Urinary bladder (tissue), 4 donors: Measurements from ENCODE around the gene PMM1. TPM values are rescaled to one million over a fixed set of nuclear protein-coding genes. Genes with fewer than 3 reads are reported as not detected.

ENCODE experiments used
- DNase-seq: peaks from one replicate; pipeline ENCODE4 v3.0.0-alpha.2; 2015; ENCODE audit errors: extremely low spot score
- H3K27ac ChIP-seq: one replicate; pipeline ENCODE4 v1.5.1; 2013; ENCODE audit warnings: low read depth, mild to moderate bottlenecking, moderate library complexity
- H3K36me3 ChIP-seq: one replicate; pipeline ENCODE4 v1.6.1; 2013; ENCODE audit warnings: mild to moderate bottlenecking, moderate library complexity; ENCODE audit not compliant: insufficient read depth
- H3K4me1 ChIP-seq: one replicate; pipeline ENCODE4 v1.6.1; 2013; ENCODE audit warnings: mild to moderate bottlenecking, moderate library complexity; ENCODE audit not compliant: insufficient read depth
- H3K4me3 ChIP-seq: one replicate; pipeline ENCODE4 v1.5.1; 2013; ENCODE audit warnings: low read depth, low read length
- WGBS: extraction: QIAGEN DNeasy Blood & Tissue Kit; methylation state at CpG from one replicate; pipeline ENCODE4 v1.1.7; 2013; 5-methylcytosine and 5-hydroxymethylcytosine counted together
- polyA plus RNA-seq: library from polyadenylated mRNA; stranded (reverse); fragments of 200-250 nt; gene quantifications from one replicate; pipeline ENCODE4 v1.2.3, GENCODE V29; 2013
- total RNA-seq: library from RNA; depleted of rRNA; stranded (reverse); fragments of >200 nt; gene quantifications from one replicate; pipeline ENCODE4 v1.2.3, GENCODE V29; 2014
- donor health status: healthy with polysubstance abuse.
- donor health status: healthy.

The PMM1 gene
- total and polyA plus RNA-seq, 2 donors = 8.8 to 63.2 TPM

- Histone ChIP-seq H3K4me1 (no peaks in the 10 kb centered on the region), H3K27ac (no peak overlapping the region), H3K36me3 (no peaks in the 10 kb centered on the region), H3K4me3 (no peak overlapping the region)
- no peak for DNase-seq
- 90% methylated on average over 5 of the region's 5 CpGs for WGBS
Measured at GRCh38 chr22:41548830-41549211, 40.8 kb downstream of the PMM1 start.

GRCh38 chr22:41544671-41545476 lies 44.8 kb downstream of the PMM1 start:
- 23% methylated on average over 21 of the region's 21 CpGs for WGBS
- no peaks in the 10 kb centered on the region for H3K4me1 ChIP-seq
- peak overlapping the region; percentile 13 for H3K4me3 ChIP-seq
- no peak for DNase-seq
- no peak overlapping the region for H3K27ac ChIP-seq
- H3K36me3 ChIP-seq = no peaks in the 10 kb centered on the region

GRCh38 chr22:41543854-41544670 lies 45.6 kb downstream of the PMM1 start, which contains the start of gene POLR3H:
Gene POLR3H, minus strand, starts transcription at chr22:41544470. Its CDS starts 369 bp downstream, at chr22:41544101.
- Histone ChIP-seq H3K27ac (peak within 1 kb of the TSS; percentile 89), H3K36me3 (peaks cover 2% of the 10 kb centered on the region), H3K4me1 (no peaks in the 10 kb centered on the region), H3K4me3 (peak within 1 kb of the TSS; percentile 87)
- WGBS = under 1% methylated on average over 80 of the region's 80 CpGs
- DNase-seq = peak; percentile 90

- Histone ChIP-seq H3K27ac (no peak overlapping the region), H3K36me3 (peaks cover 4% of the 10 kb centered on the region), H3K4me1 (no peaks in the 10 kb centered on the region), H3K4me3 (no peak overlapping the region)
- 94% methylated on average over 4 of the region's 4 CpGs for WGBS
- no peak for DNase-seq
Measured at GRCh38 chr22:41542224-41542623, 47.4 kb downstream of the PMM1 start.

DNA sequence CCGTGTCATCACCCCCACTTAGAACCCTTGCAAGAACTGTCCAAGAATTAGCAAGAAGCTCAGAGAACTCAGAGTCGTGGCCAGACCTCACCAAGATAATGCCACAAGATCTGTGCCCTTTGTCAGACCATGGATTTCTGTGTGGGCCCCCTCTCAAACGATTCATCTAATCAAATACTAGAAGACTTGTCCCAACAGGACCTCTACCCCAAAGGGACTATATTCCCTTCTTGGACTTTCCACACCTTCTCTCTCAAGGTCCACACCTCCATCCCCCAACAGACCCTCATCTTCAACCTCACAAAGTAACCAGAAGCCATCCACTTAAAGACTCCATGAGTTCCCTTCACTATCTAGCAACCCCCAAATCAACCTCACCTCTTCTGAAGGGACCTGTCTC lies 48.2 kb downstream of the PMM1 start:
- no peak for DNase-seq
- Histone ChIP-seq H3K4me3 (no peak overlapping the region), H3K4me1 (no peaks in the 10 kb centered on the region), H3K27ac (no peak overlapping the region), H3K36me3 (peaks cover 4% of the 10 kb centered on the region)
- WGBS = 74% methylated on average over 3 of the region's 3 CpGs

- Histone ChIP-seq H3K4me3 (no peak overlapping the region), H3K4me1 (no peaks in the 10 kb centered on the region), H3K36me3 (peaks cover 4% of the 10 kb centered on the region), H3K27ac (no peak overlapping the region)
- WGBS = 92% methylated on average over 7 of the region's 7 CpGs
- DNase-seq = no peak
Measured at GRCh38 chr22:41540365-41540764, 49.3 kb downstream of the PMM1 start.

DNA sequence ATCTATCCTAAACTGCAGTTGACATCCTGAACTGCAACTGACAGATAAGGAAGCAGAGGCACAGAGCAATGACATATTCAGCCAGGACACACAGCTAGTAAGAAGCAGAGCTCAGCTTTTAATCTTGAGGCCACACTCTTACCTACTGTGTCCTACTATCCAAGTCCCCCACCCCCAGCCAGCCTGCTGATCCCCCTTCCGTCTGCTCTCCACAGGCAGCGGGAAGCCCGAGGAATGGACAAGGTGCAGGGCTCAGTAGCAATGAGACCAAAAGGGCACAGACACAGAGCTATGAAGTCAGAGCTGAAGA lies 49.7 kb downstream of the PMM1 start:
- 77% methylated on average over 3 of the region's 3 CpGs for WGBS
- H3K4me1 ChIP-seq = no peaks in the 10 kb centered on the region
- no peak overlapping the region for H3K27ac ChIP-seq
- DNase-seq = no peak
- H3K36me3 ChIP-seq = peaks cover 4% of the 10 kb centered on the region
- H3K4me3 ChIP-seq = no peak overlapping the region

DNA sequence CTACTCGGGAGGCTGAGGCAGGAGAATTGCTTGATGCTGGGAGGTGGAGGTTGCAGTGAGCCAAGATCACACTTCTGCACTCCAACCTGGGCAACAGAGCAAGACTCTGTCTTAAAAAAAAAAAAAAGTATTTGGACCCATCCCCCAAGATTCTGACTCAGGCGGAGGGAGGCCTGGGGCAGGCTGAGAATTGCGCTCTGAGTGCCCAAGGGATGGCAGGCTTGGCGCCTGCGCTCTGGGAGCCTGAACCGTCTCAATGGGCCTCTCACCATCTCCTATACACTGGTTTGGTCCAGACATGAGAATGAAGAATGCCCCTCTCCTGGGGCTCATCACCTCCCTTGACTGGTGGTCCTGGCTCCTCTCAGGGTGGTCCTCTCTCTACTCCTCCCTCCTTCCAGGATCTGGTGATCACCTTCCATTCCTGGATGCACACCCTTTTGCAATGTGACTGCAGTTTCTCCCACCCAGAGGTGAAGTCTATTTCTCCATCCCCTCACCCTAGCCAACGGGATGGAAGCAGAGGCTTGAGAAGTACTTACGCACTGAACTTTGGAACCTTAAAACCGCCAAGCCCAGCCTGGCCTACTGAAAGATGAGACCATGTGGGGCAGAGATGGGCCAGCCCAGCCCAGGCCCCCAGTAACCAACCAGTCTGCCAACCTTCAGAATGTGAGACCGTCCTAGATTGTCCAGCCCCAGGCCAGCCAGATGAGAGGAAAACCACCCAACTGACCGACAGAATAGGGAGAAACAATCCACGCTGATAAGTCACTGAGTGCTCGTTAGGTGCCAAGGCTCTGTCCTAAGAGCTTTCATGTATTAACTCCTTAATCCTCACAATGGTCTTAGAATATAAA lies 50.3 kb downstream of the PMM1 start:
- no peak for DNase-seq
- Histone ChIP-seq H3K4me1 (no peaks in the 10 kb centered on the region), H3K4me3 (no peak overlapping the region), H3K27ac (no peak overlapping the region), H3K36me3 (peaks cover 4% of the 10 kb centered on the region)
- WGBS = 73% methylated on average over 13 of the region's 13 CpGs

GRCh38 chr22:41538583-41538982 lies 51.1 kb downstream of the PMM1 start:
- H3K27ac ChIP-seq = no peak overlapping the region
- H3K36me3 ChIP-seq = peaks cover 4% of the 10 kb centered on the region
- no peak overlapping the region for H3K4me3 ChIP-seq
- no peaks in the 10 kb centered on the region for H3K4me1 ChIP-seq
- no peak for DNase-seq
- WGBS = 71% methylated on average over 8 of the region's 8 CpGs

DNA sequence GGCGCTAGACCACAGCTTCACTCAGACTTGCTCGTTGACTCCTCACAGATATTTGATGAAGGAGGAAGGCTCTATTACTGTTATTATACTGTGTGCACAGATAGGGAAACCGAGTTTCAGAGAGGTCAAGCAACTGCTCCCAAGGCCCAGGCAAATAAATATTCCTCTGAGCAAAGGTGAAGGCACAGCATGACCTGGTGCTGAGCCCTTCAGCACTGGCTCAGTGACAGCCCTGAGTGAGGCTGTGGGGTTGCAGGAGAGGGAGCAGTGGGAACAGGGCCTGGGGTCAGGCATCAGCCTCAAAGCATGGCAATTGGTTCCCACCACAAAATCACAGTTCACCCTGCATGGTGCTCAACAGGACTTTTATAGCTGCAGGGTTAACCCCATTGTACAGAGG lies 52.4 kb downstream of the PMM1 start:
- WGBS = 89% methylated on average over 3 of the region's 3 CpGs
- H3K36me3 ChIP-seq = peaks cover 4% of the 10 kb centered on the region
- no peak overlapping the region for H3K27ac ChIP-seq
- H3K4me3 ChIP-seq = no peak overlapping the region
- H3K4me1 ChIP-seq = no peaks in the 10 kb centered on the region
- DNase-seq = no peak

GRCh38 chr22:41535244-41535643 lies 54.4 kb downstream of the PMM1 start:
- DNase-seq = no peak
- Histone ChIP-seq H3K36me3 (peaks cover 4% of the 10 kb centered on the region), H3K4me1 (no peaks in the 10 kb centered on the region), H3K4me3 (no peak overlapping the region), H3K27ac (no peak overlapping the region)
- 89% methylated on average over 5 of the region's 5 CpGs for WGBS

DNA sequence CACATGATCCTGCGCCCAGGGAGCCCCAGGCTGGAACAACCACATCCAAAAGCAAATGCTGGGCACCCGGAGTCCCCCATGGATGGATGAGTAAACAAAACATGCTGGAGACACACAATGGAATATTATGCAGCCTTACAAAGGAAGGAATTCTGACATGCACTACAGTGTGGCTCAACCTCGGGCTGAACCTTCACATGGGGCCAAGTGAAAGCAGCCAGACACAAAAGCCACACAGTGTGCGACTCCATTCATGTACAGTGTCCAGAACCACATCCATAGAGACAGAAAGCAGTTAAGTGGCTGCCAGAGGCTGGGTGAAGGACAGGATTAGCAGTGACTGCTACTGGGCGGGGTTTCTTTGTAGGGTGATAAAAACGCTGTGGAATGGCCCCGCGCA lies 55.4 kb downstream of the PMM1 start:
- no peak overlapping the region for H3K27ac ChIP-seq

More for the DNA sequence above, 55.4 kb downstream of the PMM1 start:
- 90% methylated on average over 8 of the region's 8 CpGs for WGBS
- no peak for DNase-seq
- H3K4me3 ChIP-seq = no peak overlapping the region
- no peaks in the 10 kb centered on the region for H3K4me1 ChIP-seq
- H3K36me3 ChIP-seq = peaks cover 2% of the 10 kb centered on the region
